Suprapubic skin (tissue), 4 donors: ENCODE measurements around the gene DIP2C.

Experiments
- CTCF ChIP-seq, 2 donors: fragments of 200-600 bp in 1 of 2; fragments of 450-650 bp in 1 of 2; sonication (generic) in 1 of 2; IDR thresholded peaks; one replicate each; pipeline ENCODE4 v1.5.1; 2016 to 2019; ENCODE audit warnings: antibody characterized with exemption in 2 of 2, mild to moderate bottlenecking in 1 of 2, moderate library complexity in 1 of 2
- POLR2A ChIP-seq, 2 donors: fragments of 450-650 bp; IDR thresholded peaks; one replicate each; pipeline ENCODE4 v1.6.1; 2017; ENCODE audit warnings: antibody characterized with exemption in 2 of 2, mild to moderate bottlenecking in 2 of 2, moderate library complexity in 2 of 2
- POLR2AphosphoS5 ChIP-seq, 3 donors: sonication (generic); formaldehyde crosslinking; IDR thresholded peaks; one replicate each; pipeline ENCODE4 v1.6.1; 2017; ENCODE audit warnings: antibody characterized with exemption in 3 of 3

- no peak for TF ChIP-seq CTCF (IDR thresholded peaks at IDR 0.05)
- TF ChIP-seq POLR2A (IDR thresholded peaks at IDR 0.05): no peak
- TF ChIP-seq POLR2AphosphoS5 (IDR thresholded peaks at IDR 0.05): no peak
Observed at GRCh38 chr10:451856-452255, 237.6 kb downstream of the DIP2C start.
